SKM-1 (cell line): ENCODE data around the gene CARD8.
A peak's percentile ranks its signal among the peaks of the same experiment; 100 is the strongest.
"Not testable (repeated sequence)": the region's sequence is repeated elsewhere in the genome, so short reads cannot be mapped to it uniquely, and the experiment has no call there.

Source experiments
- DNase-seq: peaks from one replicate; lab custom pipeline; 2025; ENCODE audit not compliant: unreplicated experiment; lab: John Stamatoyannopoulos, UW

Gene CARD8

GRCh38 chr19:48265326-48265725 lies 9.6 kb upstream of the CARD8 start:
- DNase-seq, result not testable (repeated sequence)

- DNase-seq, result not testable (repeated sequence)
Measured at GRCh38 chr19:48260359-48260714, 4.6 kb upstream of the CARD8 start.

- DNase-seq, result not testable (repeated sequence)
Measured at GRCh38 chr19:48258992-48259391, 3.3 kb upstream of the CARD8 start.

- DNase-seq, result no peak
Measured at GRCh38 chr19:48258350-48258749, 2.6 kb upstream of the CARD8 start.

GRCh38 chr19:48254529-48254970 lies 1.2 kb downstream of the CARD8 start:
- no peak for DNase-seq

- no peak for DNase-seq
Measured at GRCh38 chr19:48253999-48254398, 1.7 kb downstream of the CARD8 start.

- DNase-seq, result no peak
Measured at GRCh38 chr19:48252609-48253008, 3.1 kb downstream of the CARD8 start.

GRCh38 chr19:48250290-48251025 lies 5.3 kb downstream of the CARD8 start:
- DNase-seq, result no peak

GRCh38 chr19:48249502-48250014 lies 6.2 kb downstream of the CARD8 start:
- peak; percentile 39 for DNase-seq

- DNase-seq, result no peak
Measured at GRCh38 chr19:48248081-48248833, 7.5 kb downstream of the CARD8 start.

GRCh38 chr19:48247212-48247611 lies 8.5 kb downstream of the CARD8 start:
- DNase-seq, result no peak

- DNase-seq, result no peak
Measured at GRCh38 chr19:48246101-48246500, 9.6 kb downstream of the CARD8 start.

- DNase-seq, result no peak
Measured at GRCh38 chr19:48244281-48244680, 11.4 kb downstream of the CARD8 start.

- not testable (repeated sequence) for DNase-seq
Measured at GRCh38 chr19:48241771-48242170, 13.9 kb downstream of the CARD8 start.

- DNase-seq, result no peak
Measured at GRCh38 chr19:48239582-48240141, 16.1 kb downstream of the CARD8 start.

- no peak for DNase-seq
Measured at GRCh38 chr19:48239120-48239519, 16.6 kb downstream of the CARD8 start.

GRCh38 chr19:48237057-48237456 lies 18.7 kb downstream of the CARD8 start:
- no peak for DNase-seq

- no peak for DNase-seq
Measured at GRCh38 chr19:48230555-48231129, 25.1 kb downstream of the CARD8 start.

GRCh38 chr19:48221628-48222027 lies 34.1 kb downstream of the CARD8 start:
- DNase-seq, result no peak

GRCh38 chr19:48220784-48221183 lies 34.9 kb downstream of the CARD8 start:
- not testable (repeated sequence) for DNase-seq

GRCh38 chr19:48218997-48219396 lies 36.7 kb downstream of the CARD8 start:
- DNase-seq, result no peak
